Activated naive CD4-positive, alpha-beta T cell treated with anti-CD3 and anti-CD28 coated beads, Interleukin-2, amount 10 ng/mL, durations not matched to agents 7 days and 5 days (primary cell): Measurements from ENCODE around the gene EXOC3.
A peak's percentile ranks its signal among the peaks of the same experiment; 100 is the strongest.
"Not testable (repeated sequence)": the region's sequence is repeated elsewhere in the genome, so short reads cannot be mapped to it uniquely, and the experiment has no call there.

Source experiments
- CTCF ChIA-PET: fragments of 350-600 bp; sonication (Branson Sonifier 250); formaldehyde crosslinking; loops from one replicate; lab custom pipeline; 2021; ENCODE audit warnings: antibody characterized with exemption; lab: Charles Lee
- DNase-seq: peaks from one replicate; pipeline ENCODE4 v3.0.0-alpha.2; 2020
- H3K27ac Mint-ChIP-seq: one replicate; pipeline ENCODE4 v1.8.0; 2021; ENCODE audit warnings: mild to moderate bottlenecking, moderate library complexity, mixed read lengths
- H3K27me3 Mint-ChIP-seq: one replicate; pipeline ENCODE4 v1.8.0; 2021; ENCODE audit warnings: mild to moderate bottlenecking, mixed read lengths
- H3K36me3 Mint-ChIP-seq: one replicate; pipeline ENCODE4 v1.8.0; 2021; ENCODE audit warnings: mixed read lengths
- H3K4me1 Mint-ChIP-seq: one replicate; pipeline ENCODE4 v1.8.0; 2021; ENCODE audit warnings: mixed read lengths
- H3K4me3 Mint-ChIP-seq: one replicate; pipeline ENCODE4 v1.8.0; 2021; ENCODE audit warnings: mild to moderate bottlenecking, moderate library complexity, mixed read lengths
- H3K9me3 Mint-ChIP-seq: one replicate; pipeline ENCODE4 v1.8.0; 2021; ENCODE audit warnings: mixed read lengths

EXOC3 gene

GRCh38 chr5:442335-443238, at the start of gene EXOC3:
EXOC3 (plus strand) TSS chr5:443176; CDS start chr5:446206, 3,030 bp downstream.
- CTCF ChIA-PET = no interaction called here
- peak; percentile 81 for DNase-seq
- Mint-ChIP-seq H3K36me3 (peaks cover 27% of the 10 kb centered on the region), H3K27ac (peak within 1 kb of the TSS; percentile 93), H3K27me3 (no peaks in the 10 kb centered on the region), H3K9me3 (no peaks in the 10 kb centered on the region), H3K4me1 (peaks cover 44% of the 10 kb centered on the region), H3K4me3 (peak within 1 kb of the TSS; percentile 98)

GRCh38 chr5:393846-394275, 49.1 kb upstream of the EXOC3 start:
- DNase-seq = no peak
- H3K4me1 Mint-ChIP-seq = peaks cover 57% of the 10 kb centered on the region
- peaks cover 9% of the 10 kb centered on the region for H3K36me3 Mint-ChIP-seq
- CTCF ChIA-PET = no interaction called here
- peak overlapping the region; percentile 86 for H3K27ac Mint-ChIP-seq
- H3K9me3 Mint-ChIP-seq = no peaks in the 10 kb centered on the region
- peaks cover 3% of the 10 kb centered on the region for H3K27me3 Mint-ChIP-seq
- H3K4me3 Mint-ChIP-seq = peak overlapping the region; percentile 63

- peaks cover 7% of the 10 kb centered on the region for H3K36me3 Mint-ChIP-seq
- CTCF ChIA-PET = no interaction called here
These were observed 48.3 kb upstream of the EXOC3 start for GRCh38 chr5:394671-395155.

GRCh38 chr5:395156-395920, 47.6 kb upstream of the EXOC3 start:
- H3K27me3 Mint-ChIP-seq = peaks cover 15% of the 10 kb centered on the region
- no peak overlapping the region for H3K27ac Mint-ChIP-seq
- CTCF ChIA-PET = no interaction called here
- H3K4me3 Mint-ChIP-seq = no peak overlapping the region
- H3K4me1 Mint-ChIP-seq = peaks cover 60% of the 10 kb centered on the region
- DNase-seq = no peak
- H3K9me3 Mint-ChIP-seq = no peaks in the 10 kb centered on the region
- H3K36me3 Mint-ChIP-seq = peaks cover 8% of the 10 kb centered on the region

More at GRCh38 chr5:394671-395155, 48.3 kb upstream of the EXOC3 start:
- no peak for DNase-seq
- Mint-ChIP-seq H3K27me3 (peaks cover 9% of the 10 kb centered on the region), H3K27ac (no peak overlapping the region), H3K4me3 (no peak overlapping the region), H3K9me3 (no peaks in the 10 kb centered on the region), H3K4me1 (peaks cover 60% of the 10 kb centered on the region)

GRCh38 chr5:395921-396530, 47.0 kb upstream of the EXOC3 start:
- DNase-seq = no peak
- no peaks in the 10 kb centered on the region for H3K9me3 Mint-ChIP-seq
- no peak overlapping the region for H3K27ac Mint-ChIP-seq
- H3K4me3 Mint-ChIP-seq = no peak overlapping the region
- CTCF ChIA-PET = no interaction called here
- peaks cover 57% of the 10 kb centered on the region for H3K4me1 Mint-ChIP-seq
- H3K36me3 Mint-ChIP-seq = peaks cover 10% of the 10 kb centered on the region
- H3K27me3 Mint-ChIP-seq = peaks cover 15% of the 10 kb centered on the region

GRCh38 chr5:396531-396961, 46.4 kb upstream of the EXOC3 start:
- no peak for DNase-seq
- Mint-ChIP-seq H3K4me1 (peaks cover 57% of the 10 kb centered on the region), H3K4me3 (no peak overlapping the region), H3K36me3 (peaks cover 10% of the 10 kb centered on the region), H3K9me3 (no peaks in the 10 kb centered on the region), H3K27me3 (peaks cover 20% of the 10 kb centered on the region), H3K27ac (no peak overlapping the region)
- CTCF ChIA-PET = no interaction called here

GRCh38 chr5:398141-398474, 44.9 kb upstream of the EXOC3 start:
- H3K9me3 Mint-ChIP-seq, DNase-seq, H3K4me3 Mint-ChIP-seq, CTCF ChIA-PET: not testable (repeated sequence)
- Mint-ChIP-seq H3K4me1 (peaks cover 60% of the 10 kb centered on the region), H3K27me3 (peaks cover 31% of the 10 kb centered on the region), H3K27ac (peak overlapping the region; percentile 79), H3K36me3 (peaks cover 15% of the 10 kb centered on the region)

- DNase-seq = peak; percentile 52
- CTCF ChIA-PET = interaction anchor here (1.4 to 1.5 kb wide), 2 partner anchors 30 to 47 kb away, joined by 3 read pairs; no protein-coding TSS in a partner anchor
- H3K9me3 Mint-ChIP-seq = no peaks in the 10 kb centered on the region
- H3K4me3 Mint-ChIP-seq = no peak overlapping the region
- H3K27ac Mint-ChIP-seq = peak overlapping the region; percentile 79
- H3K36me3 Mint-ChIP-seq = peaks cover 15% of the 10 kb centered on the region
- peaks cover 56% of the 10 kb centered on the region for H3K4me1 Mint-ChIP-seq
- peaks cover 31% of the 10 kb centered on the region for H3K27me3 Mint-ChIP-seq
These were observed 44.3 kb upstream of the EXOC3 start for GRCh38 chr5:398475-399295.

GRCh38 chr5:399296-400281, 43.4 kb upstream of the EXOC3 start:
- H3K27me3 Mint-ChIP-seq = peaks cover 31% of the 10 kb centered on the region
- peak; percentile 83 for DNase-seq
- no peaks in the 10 kb centered on the region for H3K9me3 Mint-ChIP-seq
- H3K27ac Mint-ChIP-seq = peak overlapping the region; percentile 69
- CTCF ChIA-PET = interaction anchor here (1.0 to 1.5 kb wide), 3 partner anchors 19 to 46 kb away, joined by 3 read pairs; no protein-coding TSS in a partner anchor
- peaks cover 14% of the 10 kb centered on the region for H3K36me3 Mint-ChIP-seq
- H3K4me3 Mint-ChIP-seq = peak overlapping the region; percentile 15
- peaks cover 56% of the 10 kb centered on the region for H3K4me1 Mint-ChIP-seq

- peak overlapping the region; percentile 15 for H3K4me3 Mint-ChIP-seq
These were observed 42.5 kb upstream of the EXOC3 start for GRCh38 chr5:400282-401145.

GRCh38 chr5:401146-402034, 41.6 kb upstream of the EXOC3 start:
- Mint-ChIP-seq H3K27me3 (peaks cover 35% of the 10 kb centered on the region), H3K4me3 (no peak overlapping the region), H3K9me3 (no peaks in the 10 kb centered on the region), H3K4me1 (peaks cover 48% of the 10 kb centered on the region), H3K36me3 (peaks cover 14% of the 10 kb centered on the region), H3K27ac (no peak overlapping the region)
- CTCF ChIA-PET = no interaction called here
- DNase-seq = no peak

More at GRCh38 chr5:400282-401145, 42.5 kb upstream of the EXOC3 start:
- H3K27ac Mint-ChIP-seq = no peak overlapping the region
- no peaks in the 10 kb centered on the region for H3K9me3 Mint-ChIP-seq
- peaks cover 51% of the 10 kb centered on the region for H3K4me1 Mint-ChIP-seq
- no peak for DNase-seq
- peaks cover 14% of the 10 kb centered on the region for H3K36me3 Mint-ChIP-seq
- peaks cover 35% of the 10 kb centered on the region for H3K27me3 Mint-ChIP-seq
- CTCF ChIA-PET = interaction anchor here (1.0 to 1.5 kb wide), 2 partner anchors 20 to 28 kb away, joined by 3 read pairs; no protein-coding TSS in a partner anchor
